ENCODE data around the gene ANG.
"Not testable (repeated sequence)": the region's sequence is repeated elsewhere in the genome, so short reads cannot be mapped to it uniquely, and the experiment has no call there.

The ANG gene

GRCh38 chr14:20700965-20701364 lies 12.4 kb downstream of the ANG start:
- not testable (repeated sequence) for DNase-seq

DNA sequence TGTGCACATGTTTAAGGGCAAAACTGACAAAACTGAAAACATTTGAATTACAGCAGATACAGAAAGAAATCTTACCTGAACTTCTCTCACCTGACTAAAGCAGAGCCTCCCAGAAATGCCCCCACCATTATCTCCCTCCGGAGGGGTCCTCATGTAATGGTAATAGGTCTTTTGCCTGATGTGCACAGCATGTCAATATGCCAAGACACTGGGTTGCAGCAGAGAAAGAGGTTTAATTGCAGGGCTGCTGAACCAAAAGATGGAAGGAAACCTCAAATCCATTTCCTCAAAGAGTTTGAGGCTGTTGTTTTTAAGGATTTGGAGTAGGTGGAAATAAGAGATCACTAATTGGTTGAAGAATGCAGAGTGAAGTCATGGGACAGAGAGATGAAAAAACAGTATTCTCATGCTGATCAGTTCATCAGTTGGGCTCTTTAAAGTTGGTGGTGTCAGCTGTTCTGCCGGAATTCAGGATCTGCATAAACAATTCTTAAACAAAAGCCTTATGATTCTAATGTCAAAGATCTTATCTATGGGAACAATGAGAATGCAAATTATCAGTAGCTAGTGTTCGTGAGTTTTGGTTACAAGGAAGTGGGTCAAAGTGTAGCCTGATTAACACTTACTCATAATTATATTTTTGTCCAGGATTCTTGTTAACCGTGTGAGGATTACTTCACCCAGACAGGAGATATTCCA lies 18.2 kb downstream of the ANG start:
- no peak for DNase-seq

- no peak for DNase-seq
These were observed 19.1 kb downstream of the ANG start for GRCh38 chr14:20707622-20708021.

- DNase-seq = no peak
These were observed 22.7 kb downstream of the ANG start for GRCh38 chr14:20711261-20711660.

GRCh38 chr14:20711685-20712084 lies 23.1 kb downstream of the ANG start:
- no peak for DNase-seq

DNA sequence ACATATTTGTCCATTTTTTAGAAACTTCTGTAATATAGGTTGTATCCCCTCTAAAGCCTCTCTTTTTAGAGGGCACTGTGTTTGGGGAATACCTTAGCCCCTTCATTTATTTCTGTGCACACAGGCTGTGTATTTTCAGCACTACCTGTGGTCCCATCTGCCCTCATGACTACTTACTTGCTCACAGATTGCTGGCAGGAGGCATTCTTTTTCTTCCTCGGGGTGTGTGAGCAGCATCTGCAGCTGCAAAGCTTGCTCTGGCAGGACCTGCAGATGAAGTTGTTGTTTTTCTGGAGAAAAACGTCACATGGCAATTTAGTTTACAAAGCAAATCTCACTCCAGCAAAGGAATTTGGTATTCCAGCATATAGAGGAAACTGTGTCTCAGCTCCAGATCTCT lies 24.3 kb downstream of the ANG start:
- no peak for DNase-seq

- DNase-seq = no peak
These were observed 26.2 kb downstream of the ANG start for GRCh38 chr14:20714593-20715250.

DNA sequence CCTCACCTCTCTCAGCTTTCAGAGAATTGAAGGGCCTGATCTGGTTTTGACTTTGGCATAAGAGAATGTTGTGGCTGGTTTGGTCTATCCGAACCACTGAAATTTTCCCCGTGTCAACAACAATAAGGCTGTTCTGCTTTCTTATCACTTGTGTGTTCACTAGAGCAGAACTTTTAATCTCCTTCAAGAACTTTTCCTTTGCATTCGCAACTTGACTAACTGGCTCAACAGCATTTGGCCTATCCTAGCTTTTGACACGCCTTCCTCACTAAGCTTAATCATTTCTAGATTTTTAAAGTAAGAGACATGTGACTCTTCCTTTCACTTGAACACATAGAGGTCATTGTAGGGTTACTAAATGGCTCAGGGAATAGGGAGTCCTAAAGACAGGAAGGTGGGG lies 31.2 kb downstream of the ANG start:
- DNase-seq = no peak

DNA sequence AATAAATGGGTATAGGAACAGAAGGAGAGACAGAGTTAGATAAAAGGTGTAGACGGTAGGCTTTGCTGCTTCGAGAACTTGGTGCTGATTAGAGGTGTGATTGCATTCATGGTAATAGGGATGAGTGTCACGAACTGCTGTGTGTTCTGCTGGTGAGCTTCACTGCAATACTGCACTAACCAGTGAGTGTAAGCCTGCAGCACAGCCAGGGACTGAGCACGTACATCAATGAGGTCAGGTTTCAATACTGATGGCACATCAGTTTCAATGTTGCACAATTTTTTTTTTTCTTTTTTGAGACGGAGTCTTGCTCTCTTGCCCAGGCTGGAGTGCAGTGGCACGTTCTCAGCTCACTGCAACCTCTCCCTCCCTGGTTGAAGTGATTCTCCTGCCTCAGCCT lies 32.2 kb downstream of the ANG start:
- DNase-seq = no peak

- no peak for DNase-seq
These were observed 33.5 kb downstream of the ANG start for GRCh38 chr14:20722016-20722415.

GRCh38 chr14:20723488-20723887 lies 34.9 kb downstream of the ANG start:
- DNase-seq = no peak

DNA sequence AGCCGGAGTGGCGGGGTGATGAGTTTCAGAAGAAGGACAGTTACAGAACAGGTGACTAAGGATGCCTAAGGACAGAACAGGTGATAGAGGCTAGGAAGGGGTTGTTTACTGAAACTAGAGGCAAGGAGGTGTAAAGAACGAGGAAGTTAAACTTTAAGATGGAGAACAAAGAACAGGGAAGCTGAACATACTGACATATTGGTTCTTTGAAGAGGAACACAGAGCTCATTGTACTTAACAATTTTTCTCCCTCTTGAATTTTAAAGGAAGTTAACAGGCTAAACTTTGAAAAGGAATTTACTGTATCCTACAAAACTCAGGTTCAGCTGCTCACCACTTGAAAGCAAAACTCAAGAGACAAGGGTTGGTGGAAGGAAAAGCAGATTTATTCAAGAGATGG lies 37.6 kb downstream of the ANG start:
- not testable (repeated sequence) for DNase-seq

DNA sequence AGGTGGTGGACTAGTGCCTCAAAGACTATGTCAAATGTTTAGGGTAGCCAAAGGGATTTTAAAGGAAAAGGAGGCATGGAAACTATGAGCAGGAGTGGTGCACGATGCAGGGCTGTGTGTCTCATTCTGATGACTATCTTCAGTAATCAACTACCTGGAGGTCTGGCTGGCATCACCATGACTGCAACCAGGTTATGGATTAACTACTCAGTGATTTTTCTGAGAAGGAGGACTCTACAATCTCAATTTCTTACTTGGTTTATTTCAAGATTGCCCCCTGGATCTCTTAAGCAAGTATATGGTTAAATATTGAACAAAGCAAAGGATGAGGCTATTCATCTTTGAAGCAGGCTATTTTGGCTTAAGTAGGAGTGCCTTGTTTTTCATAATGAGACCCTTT lies 38.0 kb downstream of the ANG start:
- no peak for DNase-seq

DNA sequence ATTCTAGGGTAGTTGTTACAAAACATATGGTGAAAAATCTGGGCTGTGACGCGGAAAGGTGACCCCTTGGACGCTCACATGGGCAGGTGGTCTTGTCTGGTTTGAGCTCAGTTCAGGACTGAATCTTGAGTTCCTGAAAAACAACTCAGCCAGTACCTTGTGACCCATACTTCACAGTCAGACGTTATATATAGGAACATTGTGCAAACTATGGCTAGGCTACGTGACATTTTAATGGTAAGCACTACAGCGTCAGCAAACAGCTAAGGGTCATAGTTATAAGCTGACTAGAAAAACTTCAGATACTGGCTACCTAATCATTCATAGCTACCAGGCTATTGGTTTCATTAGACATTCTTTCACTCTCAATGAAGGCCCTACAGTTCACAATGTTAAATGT lies 42.3 kb downstream of the ANG start:
- no peak for DNase-seq

- no peak for DNase-seq
These were observed 43.9 kb downstream of the ANG start for GRCh38 chr14:20732477-20732876.

DNA sequence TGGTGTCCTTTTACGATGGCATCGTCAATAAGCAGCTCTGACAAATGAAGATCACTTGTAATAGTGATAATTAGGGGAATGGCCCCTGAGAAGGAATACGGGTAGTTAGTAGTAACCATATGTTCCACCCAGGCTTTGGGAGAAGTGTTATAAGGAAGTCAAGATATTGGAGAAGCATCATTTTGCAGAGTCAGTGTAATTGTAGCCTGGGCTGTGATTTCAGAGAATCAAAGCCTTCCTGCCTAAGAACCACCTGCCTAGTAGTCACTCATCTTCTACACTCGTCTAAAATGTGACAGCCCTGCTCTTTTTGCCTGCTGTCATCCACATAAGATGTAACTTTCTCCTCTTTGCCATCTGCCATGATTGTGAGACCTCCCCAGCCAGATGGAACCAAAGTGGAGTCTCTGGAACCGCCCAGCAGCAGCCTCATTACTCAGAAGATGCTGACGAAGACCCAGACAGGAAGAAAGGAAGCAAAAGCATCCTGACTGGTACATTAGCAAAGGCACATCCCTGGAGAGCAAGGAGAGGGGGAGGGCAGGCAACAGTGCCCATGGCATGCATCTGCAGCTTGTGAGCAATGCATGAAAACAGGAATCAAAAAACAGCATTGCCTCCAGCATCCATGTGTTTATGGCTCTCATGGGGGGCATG lies 44.5 kb downstream of the ANG start:
- DNase-seq = no peak

DNA sequence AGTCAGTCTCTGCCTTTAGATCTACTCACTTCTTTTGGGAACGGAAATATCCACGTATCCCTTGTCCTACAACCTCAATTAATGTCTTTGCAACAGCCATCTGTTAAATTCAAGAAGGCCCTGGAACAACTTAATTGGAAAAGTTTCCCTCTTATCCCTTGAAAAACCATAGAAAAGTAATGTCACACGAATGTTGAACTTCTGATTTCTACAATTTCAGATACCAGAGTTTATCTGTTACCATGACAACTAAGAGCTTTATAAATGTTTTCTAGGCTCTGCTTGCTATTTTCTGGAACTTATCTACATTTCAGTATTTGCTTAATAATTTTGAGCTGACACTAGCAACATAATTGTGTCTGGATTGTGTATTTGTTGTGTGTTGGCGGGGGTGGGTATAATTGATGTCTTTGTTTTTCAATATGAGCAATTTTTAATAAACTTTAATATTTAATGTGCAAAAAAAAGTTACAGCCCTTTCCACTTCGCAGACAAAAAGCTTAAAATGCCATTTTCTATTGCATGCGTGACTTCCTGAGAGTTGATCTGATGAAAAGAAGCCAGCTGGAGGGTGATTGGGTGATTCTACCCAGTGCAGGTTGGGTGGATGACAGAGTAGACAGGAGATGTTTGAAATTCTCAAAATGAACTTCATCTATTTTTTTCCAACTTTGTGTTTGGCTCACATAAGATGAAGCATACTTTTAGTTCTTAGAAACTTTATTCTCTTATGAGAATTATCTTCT lies 45.3 kb downstream of the ANG start:
- DNase-seq = no peak

DNA sequence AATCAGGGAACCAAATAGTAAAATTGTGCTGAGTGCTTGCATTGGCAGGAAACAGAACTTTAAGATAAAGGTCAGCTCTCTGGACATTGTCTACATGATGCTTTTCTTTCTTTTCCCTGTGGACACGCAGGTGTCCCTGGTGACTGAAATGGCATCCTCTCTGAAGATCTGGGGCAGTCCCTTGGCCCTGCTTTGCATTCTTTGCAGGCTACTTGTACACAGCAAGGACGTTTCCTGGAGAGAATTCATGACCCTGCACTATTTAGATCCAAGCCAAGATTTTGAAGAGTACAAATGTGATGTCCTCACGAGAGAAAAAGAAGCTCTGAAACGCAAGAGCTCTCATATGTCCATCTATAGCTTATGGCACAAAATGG lies 45.9 kb downstream of the ANG start:
- DNase-seq = no peak

- not testable (repeated sequence) for DNase-seq
These were observed 49.7 kb downstream of the ANG start for GRCh38 chr14:20738292-20738691.

GRCh38 chr14:20742132-20742531 lies 53.6 kb downstream of the ANG start:
- DNase-seq = no peak

- no peak for DNase-seq
These were observed 55.0 kb downstream of the ANG start for GRCh38 chr14:20743556-20743955.
